Psoas muscle (tissue), 8 donors: ENCODE data around the gene C7orf25. TPM values are rescaled to one million over a fixed set of nuclear protein-coding genes. Genes with fewer than 3 reads are reported as not detected.
A peak's percentile ranks its signal among the peaks of the same experiment; 100 is the strongest.

Experiments used
- ATAC-seq, 4 donors: fragments of 200-7000 bp; cut with Tn5 transposase; one replicate each; pipeline ENCODE4 v1.9.1; 2020; ENCODE audit warnings: moderate library complexity in 3 of 4, mild to moderate bottlenecking in 2 of 4
- DNase-seq, 2 donors: peaks; one replicate each; pipeline ENCODE4 v3.0.0-alpha.2; 2020
- H3K27ac ChIP-seq: fragments of 200-600 bp; one replicate; pipeline ENCODE4 v1.8.0; 2022
- H3K27me3 ChIP-seq, 3 donors: fragments of 200-600 bp in 1 of 3; one replicate each; pipeline versions ENCODE4 v1.6.1 to v1.8.0; 2013 to 2022; ENCODE audit warnings: low read length in 2 of 3, mild to moderate bottlenecking in 2 of 3, moderate library complexity in 1 of 3; ENCODE audit not compliant: insufficient read depth in 3 of 3
- H3K36me3 ChIP-seq, 2 donors: fragments of 200-600 bp in 1 of 2; one replicate each; pipeline versions ENCODE4 v1.6.1 to v1.8.0; 2013 to 2022; ENCODE audit warnings: low read depth in 1 of 2, mild to moderate bottlenecking in 1 of 2, moderate library complexity in 1 of 2; ENCODE audit not compliant: insufficient read depth in 1 of 2
- H3K4me1 ChIP-seq: fragments of 200-600 bp; one replicate; pipeline ENCODE4 v1.8.0; 2022
- H3K4me3 ChIP-seq: fragments of 200-600 bp; one replicate; pipeline ENCODE4 v1.8.0; 2022; ENCODE audit warnings: mild to moderate bottlenecking
- H3K9me3 ChIP-seq: fragments of 200-600 bp; one replicate; pipeline ENCODE4 v1.8.0; 2022
- WGBS, 3 donors: extraction: QIAGEN DNeasy Blood & Tissue Kit; methylation state at CpG; one replicate each; pipeline versions ENCODE4 v1.1.6 to v1.1.7; 2013; 5-methylcytosine and 5-hydroxymethylcytosine counted together
- intact Hi-C, 2 donors: fragments of 100-400 bp; cut with DNase I; formaldehyde crosslinking; loops; one replicate each; pipeline versions ENCODE4 v1.11.0 to v1.14.2; 2022
- long read RNA-seq, 2 donors: library from polyadenylated mRNA; unstranded; transcript quantifications; one replicate each; pipeline ENCODE4 v2.0.0, GENCODE V29; 2021
- polyA plus RNA-seq, 3 donors: library from polyadenylated mRNA; stranded (reverse); fragments of 200-250 nt; gene quantifications; one replicate each; pipeline ENCODE4 v1.2.3, GENCODE V29; 2013
- total RNA-seq, 4 donors: library from RNA; stranded (reverse); fragmentation: NEBNext Ultra II Directional in 2 of 4; extraction: Animal tissue kit (Norgen Biotek cat#: 25700) in 2 of 4; gene quantifications; one replicate each; pipeline versions ENCODE4 v1.2.1 to v1.2.4, GENCODE V29; 2021 to 2023
- TF ChIP-seq, protein P1 (sequence below): fragments of 200-600 bp; IDR thresholded peaks from one replicate; pipeline ENCODE4 v1.8.0; 2022; ENCODE audit warnings: antibody characterized with exemption
- donor health status: healthy with polysubstance abuse.
- donor health status: DM: no; HTN: no; CAD: no; lungs with moderate emphysema.
- donor health status: Bipolar disorder and iron deficiency.
- donor health status: healthy.
- donor health status: DM: yes; HTN: yes; CAD: no.
- donor health status: DM: no; HTN: no; CAD: no.
- donor health status: DM: no; HTN: no; CAD: no.
- donor health status: DM: yes; HTN: yes; CAD: no.

Gene C7orf25
- total RNA-seq (1 to 10 TPM; 1.3 to 2.4 (median 2.0) TPM), polyA plus RNA-seq (1 to 10 TPM; 2.8 to 5.6 (median 4.8) TPM)
- long read RNA-seq, donor 1, transcript C7orf25-201 (2 exons, 2,451 nt) = major isoform, 13 of 15 reads
- long read RNA-seq, donor 1, partial matches to known transcripts = 1 of 15 reads
- long read RNA-seq, donor 1, other reads (novel, unspliced or antisense) = 0 of 15 reads
- long read RNA-seq, donor 2, transcript C7orf25-201 (2 exons, 2,451 nt) = major isoform, 11 of 16 reads
- long read RNA-seq, donor 2, partial matches to known transcripts = 0 of 16 reads
- long read RNA-seq, donor 2, other reads (novel, unspliced or antisense) = 0 of 16 reads

DNA sequence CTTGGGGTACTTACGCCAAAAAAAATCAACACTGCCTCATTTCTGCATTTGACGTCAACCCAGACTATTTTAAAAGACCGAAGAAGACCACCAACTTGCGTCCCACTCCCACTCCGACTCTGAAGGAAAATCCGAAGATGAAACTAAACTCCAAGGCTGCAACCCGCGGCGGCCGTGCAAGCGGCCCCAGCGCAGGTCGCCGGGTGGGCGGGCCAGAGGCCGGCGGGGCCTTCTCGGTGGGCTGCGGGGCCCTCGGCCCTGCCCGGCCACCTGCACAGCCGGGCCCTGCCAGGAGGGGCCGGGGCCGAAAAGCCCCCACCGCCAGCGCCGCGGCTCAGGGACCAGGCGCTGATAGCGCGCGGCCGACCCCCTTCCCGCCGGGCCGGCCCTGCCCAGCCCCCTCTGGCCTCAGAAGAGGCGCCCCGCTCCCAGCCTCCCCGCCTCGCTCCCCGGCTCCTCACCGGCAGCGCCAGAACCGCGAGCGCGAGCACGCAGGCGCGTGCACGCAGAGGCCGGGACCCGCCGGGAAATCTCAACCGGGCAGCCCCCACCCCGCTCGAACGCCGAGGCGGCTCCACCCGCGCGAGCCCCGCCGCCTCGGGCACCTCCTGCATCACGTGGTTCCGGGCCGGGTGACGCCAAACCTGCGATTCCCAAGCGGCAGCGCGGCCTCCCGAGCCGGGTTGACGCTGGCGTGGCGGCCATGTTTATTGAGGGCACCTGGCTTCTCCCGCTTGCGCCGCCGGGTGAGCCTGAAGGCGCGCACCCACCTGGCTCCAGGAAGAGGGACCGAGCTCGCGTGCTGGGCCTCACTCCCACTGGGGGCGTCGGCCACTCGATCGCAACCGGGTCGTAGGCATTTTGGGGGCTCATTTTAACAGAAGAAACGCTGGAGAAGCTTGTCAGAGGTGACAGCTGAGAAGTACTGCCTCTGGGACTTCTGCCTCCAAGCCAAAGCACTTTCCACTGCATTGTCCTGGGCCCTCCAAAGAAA, at the start of gene C7orf25:
TSS of gene C7orf25 (minus strand) at position 617 of the 994 bp plus-strand sequence. CDS start 1,170 bp downstream, outside the sequence.
- 0 to 1% (median 1%) methylated on average over 75 to 95 of the region's 95 CpGs for WGBS, 3 donors
- Histone ChIP-seq H3K36me3 (peaks cover 5 to 24% of the 10 kb centered on the region in 2 donors), H3K27ac (peak within 1 kb of the TSS; percentile 82), H3K9me3 (no peaks in the 10 kb centered on the region), H3K27me3 (no peaks in the 10 kb centered on the region), H3K4me3 (peak within 1 kb of the TSS; percentile 86), H3K4me1 (peaks cover 6% of the 10 kb centered on the region)
- ATAC-seq (peak; percentile 98 to 99 (median 98)), DNase-seq (peak; percentile 96 to 98)
- intact Hi-C loops = no loop called here
- TF ChIP-seq, protein P1, sequence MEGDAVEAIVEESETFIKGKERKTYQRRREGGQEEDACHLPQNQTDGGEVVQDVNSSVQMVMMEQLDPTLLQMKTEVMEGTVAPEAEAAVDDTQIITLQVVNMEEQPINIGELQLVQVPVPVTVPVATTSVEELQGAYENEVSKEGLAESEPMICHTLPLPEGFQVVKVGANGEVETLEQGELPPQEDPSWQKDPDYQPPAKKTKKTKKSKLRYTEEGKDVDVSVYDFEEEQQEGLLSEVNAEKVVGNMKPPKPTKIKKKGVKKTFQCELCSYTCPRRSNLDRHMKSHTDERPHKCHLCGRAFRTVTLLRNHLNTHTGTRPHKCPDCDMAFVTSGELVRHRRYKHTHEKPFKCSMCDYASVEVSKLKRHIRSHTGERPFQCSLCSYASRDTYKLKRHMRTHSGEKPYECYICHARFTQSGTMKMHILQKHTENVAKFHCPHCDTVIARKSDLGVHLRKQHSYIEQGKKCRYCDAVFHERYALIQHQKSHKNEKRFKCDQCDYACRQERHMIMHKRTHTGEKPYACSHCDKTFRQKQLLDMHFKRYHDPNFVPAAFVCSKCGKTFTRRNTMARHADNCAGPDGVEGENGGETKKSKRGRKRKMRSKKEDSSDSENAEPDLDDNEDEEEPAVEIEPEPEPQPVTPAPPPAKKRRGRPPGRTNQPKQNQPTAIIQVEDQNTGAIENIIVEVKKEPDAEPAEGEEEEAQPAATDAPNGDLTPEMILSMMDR = peak; percentile 7

DNA sequence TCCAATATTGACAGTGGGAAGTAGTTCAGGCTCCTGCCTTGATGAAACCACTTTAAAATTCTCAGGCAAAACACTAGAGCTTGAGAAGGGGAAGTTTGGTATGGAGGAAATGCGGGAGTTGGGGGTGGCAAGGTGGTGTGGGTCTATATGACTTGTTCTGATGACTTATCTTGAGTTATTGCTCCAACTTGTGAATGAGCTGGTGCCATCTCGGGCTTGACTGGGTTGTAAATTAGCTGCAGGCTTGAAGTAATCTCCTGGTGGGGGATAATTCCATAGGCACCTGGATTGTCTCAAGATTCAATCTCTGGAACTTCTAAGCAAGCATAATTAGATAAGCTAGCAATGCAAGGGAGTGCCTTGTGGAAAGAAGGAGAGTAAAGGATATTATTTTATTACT, 49.3 kb upstream of the C7orf25 start:
- TF ChIP-seq, protein P1 = no peak
- 46 to 73% (median 72%) methylated on average over 2 of the region's 2 CpGs for WGBS, 3 donors
- DNase-seq (no peak), ATAC-seq (no peak)
- Histone ChIP-seq H3K4me3 (no peak overlapping the region), H3K36me3 (no peaks in the 10 kb centered on the region), H3K4me1 (no peaks in the 10 kb centered on the region), H3K27ac (no peak overlapping the region), H3K27me3 (no peaks in the 10 kb centered on the region), H3K9me3 (no peaks in the 10 kb centered on the region)
- intact Hi-C loops = no loop called here

DNA sequence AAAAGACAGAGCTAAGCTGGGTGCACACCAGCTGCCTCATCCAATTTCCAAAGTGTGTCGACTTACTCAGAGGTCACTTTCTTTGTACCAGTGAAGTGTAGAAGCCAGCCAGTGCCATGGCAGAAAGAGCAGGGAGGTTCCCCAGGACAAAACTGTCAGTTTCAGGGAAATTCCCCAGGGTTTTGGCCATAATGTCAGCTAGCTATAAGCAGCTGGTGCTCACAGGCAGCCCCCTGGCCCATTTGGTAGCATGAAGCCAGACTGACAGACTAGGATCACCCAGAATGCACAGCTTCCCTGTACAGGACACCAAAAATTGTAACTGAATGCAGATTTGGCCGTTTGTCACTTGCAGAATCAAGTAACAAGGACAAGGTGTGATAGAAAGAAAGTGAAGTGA, 48.9 kb upstream of the C7orf25 start:
- Histone ChIP-seq H3K9me3 (no peaks in the 10 kb centered on the region), H3K4me3 (no peak overlapping the region), H3K27me3 (no peaks in the 10 kb centered on the region), H3K27ac (no peak overlapping the region), H3K4me1 (no peaks in the 10 kb centered on the region), H3K36me3 (no peaks in the 10 kb centered on the region)
- intact Hi-C loops = no loop called here
- DNase-seq = no peak
- TF ChIP-seq, protein P1 = no peak
- ATAC-seq = no peak
- WGBS, 3 donors = 49 to 63% (median 54%) methylated on average over 2 of the region's 2 CpGs

DNA sequence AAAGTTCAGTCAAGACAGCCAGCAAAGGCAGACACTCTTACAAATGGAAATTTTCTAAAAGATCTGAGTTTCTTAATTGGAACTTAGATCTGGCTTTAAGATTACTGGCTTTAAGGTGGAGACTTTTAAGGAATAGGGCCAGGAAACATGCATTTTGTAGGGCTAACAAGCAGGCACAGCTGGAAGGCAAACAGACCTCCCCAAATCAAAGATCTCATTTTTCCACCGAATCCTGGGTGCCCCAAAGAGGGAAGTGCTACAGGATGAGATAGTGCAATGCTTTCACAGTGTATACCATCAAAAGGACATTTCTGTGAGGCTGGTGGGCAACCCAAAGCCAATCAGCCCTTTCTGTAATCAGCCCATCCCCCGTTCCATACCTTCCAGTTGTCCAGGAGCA, 47.7 kb upstream of the C7orf25 start:
- 75 to 81% (median 76%) methylated on average over 2 of the region's 2 CpGs for WGBS, 3 donors
- no peak overlapping the region for H3K27ac ChIP-seq
- no peaks in the 10 kb centered on the region for H3K4me1 ChIP-seq
- TF ChIP-seq, protein P1 = no peak
- intact Hi-C loops = no loop called here
- no peak overlapping the region for H3K4me3 ChIP-seq
- H3K27me3 ChIP-seq = no peaks in the 10 kb centered on the region
- H3K36me3 ChIP-seq = no peaks in the 10 kb centered on the region
- ATAC-seq (no peak), DNase-seq (no peak)
- no peaks in the 10 kb centered on the region for H3K9me3 ChIP-seq
